ENCODE results near the gene HEMGN. TPM values are rescaled to one million over a fixed set of nuclear protein-coding genes. Genes with fewer than 3 reads are reported as not detected.
A peak's percentile ranks its signal among the peaks of the same experiment; 100 is the strongest.
"Not testable (repeated sequence)": the region's sequence is repeated elsewhere in the genome, so short reads cannot be mapped to it uniquely, and the experiment has no call there.

Gene HEMGN
- total and polyA plus RNA-seq, 7 experiments from 2014 or later = 1.3 to 14.2 (median 4.2) TPM

- H3K27ac Mint-ChIP-seq = no peak overlapping the region
- ChIA-PET CTCF (interaction anchor here (1.3 kb wide), 1 partner anchor 73 kb away, joined by 3 read pairs; no protein-coding TSS in a partner anchor), POLR2A (interaction anchor here (0.7 to 1.5 kb wide), 3 partner anchors 17 to 76 kb away, joined by 3 to 6 read pairs (median 3); partner anchors contain the start of gene ANP32B)
- intact Hi-C loops (cut with micrococcal nuclease) = no loop called here
- ATAC-seq = no peak
- no peak for DNase-seq
- Histone ChIP-seq H3K27me3 (ENCODE audit: control insufficient read depth in 2 of 2, insufficient read depth in 2 of 2, low read length in 2 of 2) (no peaks in the 10 kb centered on the region), H3K27ac (ENCODE audit: low read depth, low read length) (no peak overlapping the region), H3K4me1 (ENCODE audit: control insufficient read depth in 2 of 2, insufficient read depth in 2 of 2, low read length in 2 of 2) (no peaks in the 10 kb centered on the region), H3K4me3 (ENCODE audit: low read length) (no peak overlapping the region), H3K36me3 (ENCODE audit: control insufficient read depth in 2 of 3, insufficient read depth in 3 of 3, low read length in 3 of 3) (no peaks in the 10 kb centered on the region), H3K9me3 (ENCODE audit: control insufficient read depth in 2 of 3, low read length in 3 of 3) (no peaks in the 10 kb centered on the region)
- H3K9me3 Mint-ChIP-seq = no peaks in the 10 kb centered on the region
- no peak overlapping the region for H3K4me3 Mint-ChIP-seq
- no peaks in the 10 kb centered on the region for H3K36me3 Mint-ChIP-seq
- peaks cover 0 to 8% (median 0%) of the 10 kb centered on the region in 7 donors for H3K4me1 Mint-ChIP-seq
- H3K27me3 Mint-ChIP-seq = peaks cover 0 to 14% (median 3%) of the 10 kb centered on the region in 5 donors
Measured at GRCh38 chr9:97961361-97961760, 23.4 kb upstream of the HEMGN start.

DNA sequence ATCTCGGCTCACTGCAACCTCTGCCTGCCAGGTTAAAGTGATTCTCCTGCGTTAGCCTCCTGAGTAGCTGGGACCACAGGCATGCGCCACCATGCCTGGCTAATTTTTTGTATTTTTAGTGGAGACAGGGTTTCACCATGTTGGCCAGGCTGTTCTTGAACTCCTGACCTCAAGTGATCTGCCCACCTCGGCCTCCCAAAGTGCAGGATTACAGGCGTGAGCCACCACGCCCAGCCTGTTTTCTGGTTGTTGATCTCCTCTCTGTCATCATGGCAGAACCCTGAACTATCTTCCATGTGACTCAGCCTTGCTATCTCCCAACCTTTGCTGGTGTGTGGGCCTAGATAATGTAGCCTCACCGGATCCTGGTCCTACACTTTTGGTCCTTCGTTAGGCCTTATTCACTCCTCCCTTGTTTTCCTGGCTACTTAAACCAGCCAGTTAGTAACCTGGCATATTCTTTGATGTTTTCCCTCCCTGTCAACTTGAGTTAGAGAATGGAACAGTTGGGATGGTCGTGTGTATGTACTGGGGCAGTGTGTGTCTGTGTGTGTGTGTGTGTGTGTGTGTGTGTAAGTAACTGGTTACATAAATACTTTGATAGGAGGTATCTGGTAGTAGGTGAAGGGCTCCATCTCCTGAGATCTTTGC lies 22.8 kb upstream of the HEMGN start:
- H3K4me3 Mint-ChIP-seq; H3K9me3 ChIP-seq (ENCODE audit: control insufficient read depth in 2 of 3, low read length in 3 of 3); intact Hi-C loops (cut with micrococcal nuclease); H3K27me3 ChIP-seq (ENCODE audit: control insufficient read depth in 2 of 2, insufficient read depth in 2 of 2, low read length in 2 of 2); H3K9me3 Mint-ChIP-seq; ATAC-seq; H3K27ac ChIP-seq (ENCODE audit: low read depth, low read length); DNase-seq; H3K4me1 Mint-ChIP-seq; H3K36me3 Mint-ChIP-seq; H3K36me3 ChIP-seq (ENCODE audit: control insufficient read depth in 2 of 3, insufficient read depth in 3 of 3, low read length in 3 of 3); H3K4me3 ChIP-seq (ENCODE audit: low read length); H3K4me1 ChIP-seq (ENCODE audit: control insufficient read depth in 2 of 2, insufficient read depth in 2 of 2, low read length in 2 of 2): not testable (repeated sequence)
- H3K27me3 Mint-ChIP-seq = peaks cover 0 to 11% (median 3%) of the 10 kb centered on the region in 5 donors
- H3K27ac Mint-ChIP-seq = peak overlapping the region in 1 of 9 donors; percentile 6
- ChIA-PET CTCF (interaction anchor here (0.5 to 11.8 kb wide), 3 partner anchors 23 to 77 kb away, joined by 3 to 118 read pairs (median 4); partner anchors contain the start of gene TRMO), POLR2A (interaction anchor here (0.7 to 3.3 kb wide), 3 partner anchors 17 to 77 kb away, joined by 3 to 20 read pairs (median 4); partner anchors contain the start of gene TRMO)

GRCh38 chr9:97959585-97959984 lies 21.6 kb upstream of the HEMGN start:
- intact Hi-C loops (cut with micrococcal nuclease) = no loop called here
- H3K27ac Mint-ChIP-seq = peak overlapping the region in 1 of 9 donors; percentile 11
- peaks cover 0 to 9% (median 3%) of the 10 kb centered on the region in 5 donors for H3K27me3 Mint-ChIP-seq
- H3K4me1 Mint-ChIP-seq = peaks cover 0 to 8% (median 3%) of the 10 kb centered on the region in 7 donors
- H3K36me3 Mint-ChIP-seq = no peaks in the 10 kb centered on the region
- H3K4me3 Mint-ChIP-seq = no peak overlapping the region
- ChIA-PET POLR2A (interaction anchor here (0.8 to 3.3 kb wide), 8 partner anchors 12 to 69 kb away, joined by 3 to 20 read pairs (median 4); partner anchors contain the start of genes ANP32B and TRMO), CTCF (interaction anchor here (0.7 to 11.8 kb wide), 6 partner anchors 12 to 78 kb away, joined by 3 to 118 read pairs (median 3); partner anchors contain the start of gene TRMO)
- Histone ChIP-seq H3K4me3 (ENCODE audit: low read length) (no peak overlapping the region), H3K36me3 (ENCODE audit: control insufficient read depth in 2 of 3, insufficient read depth in 3 of 3, low read length in 3 of 3) (no peaks in the 10 kb centered on the region), H3K9me3 (ENCODE audit: control insufficient read depth in 2 of 3, low read length in 3 of 3) (no peaks in the 10 kb centered on the region), H3K27ac (ENCODE audit: low read depth, low read length) (no peak overlapping the region), H3K27me3 (ENCODE audit: control insufficient read depth in 2 of 2, insufficient read depth in 2 of 2, low read length in 2 of 2) (no peaks in the 10 kb centered on the region), H3K4me1 (ENCODE audit: control insufficient read depth in 2 of 2, insufficient read depth in 2 of 2, low read length in 2 of 2) (no peaks in the 10 kb centered on the region)
- H3K9me3 Mint-ChIP-seq = no peaks in the 10 kb centered on the region
- no peak for DNase-seq
- ATAC-seq = no peak

GRCh38 chr9:97958812-97959511 lies 21.0 kb upstream of the HEMGN start:
- ChIA-PET POLR2A (interaction anchor here (0.8 to 3.3 kb wide), 7 partner anchors 13 to 69 kb away, joined by 3 to 20 read pairs (median 4); partner anchors contain the start of genes ANP32B and TRMO), CTCF (interaction anchor here (0.7 to 11.8 kb wide), 4 partner anchors 17 to 67 kb away, joined by 3 to 118 read pairs (median 4); partner anchors contain the start of gene TRMO)
- DNase-seq (no peak), ATAC-seq (no peak)
- H3K27ac ChIP-seq (ENCODE audit: low read depth, low read length) = no peak overlapping the region
- Mint-ChIP-seq H3K27me3 (peaks cover 0 to 4% (median 0%) of the 10 kb centered on the region in 5 donors), H3K4me3 (no peak overlapping the region), H3K9me3 (no peaks in the 10 kb centered on the region), H3K27ac (peak overlapping the region in 2 of 9 donors; percentile 25 to 44), H3K4me1 (peaks cover 0 to 8% (median 6%) of the 10 kb centered on the region in 7 donors), H3K36me3 (no peaks in the 10 kb centered on the region)
- no peaks in the 10 kb centered on the region for H3K9me3 ChIP-seq (ENCODE audit: control insufficient read depth in 2 of 3, low read length in 3 of 3)
- no peaks in the 10 kb centered on the region for H3K27me3 ChIP-seq (ENCODE audit: control insufficient read depth in 2 of 2, insufficient read depth in 2 of 2, low read length in 2 of 2)
- H3K4me1 ChIP-seq (ENCODE audit: control insufficient read depth in 2 of 2, insufficient read depth in 2 of 2, low read length in 2 of 2) = peaks cover 0 to 3% of the 10 kb centered on the region in 2 donors
- intact Hi-C loops (cut with micrococcal nuclease) = no loop called here
- H3K4me3 ChIP-seq (ENCODE audit: low read length) = no peak overlapping the region
- no peaks in the 10 kb centered on the region for H3K36me3 ChIP-seq (ENCODE audit: control insufficient read depth in 2 of 3, insufficient read depth in 3 of 3, low read length in 3 of 3)

- no peak for ATAC-seq
- H3K27me3 Mint-ChIP-seq = peaks cover 0 to 9% (median 0%) of the 10 kb centered on the region in 5 donors
- POLR2A ChIA-PET = interaction anchor here (0.9 to 5.2 kb wide), 4 partner anchors 14 to 34 kb away, joined by 3 to 45 read pairs (median 4); partner anchors contain the start of gene TRMO
Measured at GRCh38 chr9:97956331-97956730, 18.4 kb upstream of the HEMGN start.

GRCh38 chr9:97954550-97954989 lies 16.6 kb upstream of the HEMGN start:
- Histone ChIP-seq H3K4me3 (ENCODE audit: low read length) (no peak overlapping the region), H3K9me3 (ENCODE audit: control insufficient read depth in 2 of 3, low read length in 3 of 3) (peaks cover 0 to 5% (median 0%) of the 10 kb centered on the region in 3 experiments), H3K4me1 (ENCODE audit: control insufficient read depth in 2 of 2, insufficient read depth in 2 of 2, low read length in 2 of 2) (peaks cover 0 to 10% of the 10 kb centered on the region in 2 donors), H3K27ac (ENCODE audit: low read depth, low read length) (no peak overlapping the region), H3K27me3 (ENCODE audit: control insufficient read depth in 2 of 2, insufficient read depth in 2 of 2, low read length in 2 of 2) (no peaks in the 10 kb centered on the region), H3K36me3 (ENCODE audit: control insufficient read depth in 2 of 3, insufficient read depth in 3 of 3, low read length in 3 of 3) (no peaks in the 10 kb centered on the region)
- ChIA-PET CTCF (interaction anchor here (0.6 to 11.8 kb wide), 12 partner anchors 12 to 90 kb away, joined by 3 to 118 read pairs (median 8); partner anchors contain the start of gene TRMO), POLR2A (interaction anchor here (1.0 to 5.2 kb wide), 4 partner anchors 27 to 43 kb away, joined by 3 to 45 read pairs (median 12); partner anchors contain the start of genes ANP32B and TRMO)
- peaks cover 0 to 18% (median 0%) of the 10 kb centered on the region in 5 donors for H3K27me3 Mint-ChIP-seq
- peaks cover 0 to 8% (median 0%) of the 10 kb centered on the region in 11 donors for H3K9me3 Mint-ChIP-seq
- H3K36me3 Mint-ChIP-seq = peaks cover 0 to 4% (median 0%) of the 10 kb centered on the region in 5 donors
- peak in 8 of 9 donors; percentile 34 to 69 (median 60) for DNase-seq
- intact Hi-C loops (cut with micrococcal nuclease) = loop anchor here (1.0 to 2.0 kb wide), 10 partner anchors 16 to 309 kb away; partner anchors contain the start of genes ANP32B (in 2 of the 2) and HEMGN (in 1 of the 2)
- peak overlapping the region in 4 of 9 donors; percentile 14 to 78 (median 44) for H3K27ac Mint-ChIP-seq
- peak; percentile 90 for ATAC-seq
- H3K4me3 Mint-ChIP-seq = no peak overlapping the region
- H3K4me1 Mint-ChIP-seq = peaks cover 0 to 13% (median 9%) of the 10 kb centered on the region in 7 donors

More at GRCh38 chr9:97956331-97956730, 18.4 kb upstream of the HEMGN start:
- Mint-ChIP-seq H3K36me3 (peaks cover 0 to 2% (median 0%) of the 10 kb centered on the region in 5 donors), H3K9me3 (peaks cover 0 to 6% (median 0%) of the 10 kb centered on the region in 11 donors), H3K27ac (no peak overlapping the region), H3K4me3 (no peak overlapping the region), H3K4me1 (peaks cover 0 to 10% (median 7%) of the 10 kb centered on the region in 7 donors)
- no peaks in the 10 kb centered on the region for H3K36me3 ChIP-seq (ENCODE audit: control insufficient read depth in 2 of 3, insufficient read depth in 3 of 3, low read length in 3 of 3)
- no peak for DNase-seq
- H3K4me1 ChIP-seq (ENCODE audit: control insufficient read depth in 2 of 2, insufficient read depth in 2 of 2, low read length in 2 of 2) = peaks cover 0 to 3% of the 10 kb centered on the region in 2 donors
- no peaks in the 10 kb centered on the region for H3K9me3 ChIP-seq (ENCODE audit: control insufficient read depth in 2 of 3, low read length in 3 of 3)
- H3K27me3 ChIP-seq (ENCODE audit: control insufficient read depth in 2 of 2, insufficient read depth in 2 of 2, low read length in 2 of 2) = no peaks in the 10 kb centered on the region
- CTCF ChIA-PET = interaction anchor here (0.5 to 11.8 kb wide), 9 partner anchors 9 to 270 kb away, joined by 3 to 118 read pairs (median 4); partner anchors contain the start of gene TRMO
- intact Hi-C loops (cut with micrococcal nuclease) = no loop called here
- no peak overlapping the region for H3K27ac ChIP-seq (ENCODE audit: low read depth, low read length)
- H3K4me3 ChIP-seq (ENCODE audit: low read length) = no peak overlapping the region
